Astrocyte of the spinal cord (primary cell): ENCODE data around the gene WDR64.

Experiments used
- DNase-seq: peaks from one replicate; pipeline ENCODE4 v3.0.0; 2011; ENCODE audit warnings: low read depth, low spot score
- H3K4me3 ChIP-seq: 2 replicates; pipeline ENCODE4 v1.5.1; 2011; ENCODE audit warnings: low read depth, mild to moderate bottlenecking, low read length, moderate library complexity
- in situ Hi-C: cut with HindIII; loops from 2 replicates; pipeline ENCODE4 v1.10.0; 2017; ENCODE audit warnings: low sequenced_read_pairs
- TF ChIP-seq, protein P1 (sequence below): IDR thresholded peaks from 2 replicates; pipeline ENCODE4 v1.5.1; 2012; ENCODE audit warnings: low read depth, mild to moderate bottlenecking, low read length, inconsistent platforms

Gene WDR64

DNA sequence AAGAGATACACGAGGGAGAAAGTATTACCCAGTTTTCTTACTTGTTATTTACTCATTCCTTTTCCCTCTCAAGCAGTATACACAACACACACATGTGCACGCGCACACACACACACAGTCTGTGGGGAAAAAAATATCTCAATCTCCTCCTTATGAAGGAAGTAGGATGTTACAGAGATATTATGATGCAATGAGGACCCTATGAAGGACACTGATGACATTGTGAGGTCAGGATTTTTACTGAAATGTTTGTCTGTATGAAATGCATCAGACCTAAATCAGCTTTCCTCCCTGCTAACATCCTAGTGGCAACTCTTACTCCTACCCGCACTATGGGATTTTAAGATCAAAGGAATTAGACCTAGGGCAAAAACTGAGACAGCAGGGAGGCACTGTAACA, at the start of gene WDR64:
WDR64 (plus strand) TSS at position 270 of the 400 bp plus-strand sequence. CDS start 204 bp downstream, outside the sequence.
- no peak for DNase-seq
- TF ChIP-seq, protein P1, sequence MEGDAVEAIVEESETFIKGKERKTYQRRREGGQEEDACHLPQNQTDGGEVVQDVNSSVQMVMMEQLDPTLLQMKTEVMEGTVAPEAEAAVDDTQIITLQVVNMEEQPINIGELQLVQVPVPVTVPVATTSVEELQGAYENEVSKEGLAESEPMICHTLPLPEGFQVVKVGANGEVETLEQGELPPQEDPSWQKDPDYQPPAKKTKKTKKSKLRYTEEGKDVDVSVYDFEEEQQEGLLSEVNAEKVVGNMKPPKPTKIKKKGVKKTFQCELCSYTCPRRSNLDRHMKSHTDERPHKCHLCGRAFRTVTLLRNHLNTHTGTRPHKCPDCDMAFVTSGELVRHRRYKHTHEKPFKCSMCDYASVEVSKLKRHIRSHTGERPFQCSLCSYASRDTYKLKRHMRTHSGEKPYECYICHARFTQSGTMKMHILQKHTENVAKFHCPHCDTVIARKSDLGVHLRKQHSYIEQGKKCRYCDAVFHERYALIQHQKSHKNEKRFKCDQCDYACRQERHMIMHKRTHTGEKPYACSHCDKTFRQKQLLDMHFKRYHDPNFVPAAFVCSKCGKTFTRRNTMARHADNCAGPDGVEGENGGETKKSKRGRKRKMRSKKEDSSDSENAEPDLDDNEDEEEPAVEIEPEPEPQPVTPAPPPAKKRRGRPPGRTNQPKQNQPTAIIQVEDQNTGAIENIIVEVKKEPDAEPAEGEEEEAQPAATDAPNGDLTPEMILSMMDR = no peak
- H3K4me3 ChIP-seq = no peak within 1 kb of the TSS
- in situ Hi-C loops = no loop called here

DNA sequence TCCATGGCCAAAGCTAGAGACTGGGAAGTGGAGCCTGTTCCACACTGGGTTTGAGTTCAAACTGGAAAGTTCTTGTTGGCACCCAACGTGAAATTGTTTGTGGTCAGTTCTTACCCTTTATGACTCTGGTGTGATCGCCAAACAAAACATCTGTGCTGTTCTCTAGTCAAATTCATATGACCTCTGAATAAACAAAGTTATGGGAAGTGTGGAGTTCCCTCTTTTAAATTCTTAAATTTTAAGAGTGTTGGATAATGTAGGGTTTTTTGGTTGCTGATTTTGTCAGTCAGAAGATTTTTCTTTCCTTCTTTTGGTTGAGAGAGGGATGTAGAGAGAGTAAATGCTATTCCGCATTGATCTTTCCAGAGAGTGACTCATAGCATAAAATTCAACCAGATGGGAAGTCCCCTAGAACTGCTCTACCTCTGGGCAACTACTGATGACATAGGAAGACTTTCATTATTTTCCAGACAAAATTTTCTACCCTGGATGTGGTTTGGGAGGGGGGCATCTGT, 48.3 kb upstream of the WDR64 start:
- in situ Hi-C loops = no loop called here
- TF ChIP-seq, protein P1 = no peak
- DNase-seq = peak; percentile 86
- H3K4me3 ChIP-seq = no peak overlapping the region

DNA sequence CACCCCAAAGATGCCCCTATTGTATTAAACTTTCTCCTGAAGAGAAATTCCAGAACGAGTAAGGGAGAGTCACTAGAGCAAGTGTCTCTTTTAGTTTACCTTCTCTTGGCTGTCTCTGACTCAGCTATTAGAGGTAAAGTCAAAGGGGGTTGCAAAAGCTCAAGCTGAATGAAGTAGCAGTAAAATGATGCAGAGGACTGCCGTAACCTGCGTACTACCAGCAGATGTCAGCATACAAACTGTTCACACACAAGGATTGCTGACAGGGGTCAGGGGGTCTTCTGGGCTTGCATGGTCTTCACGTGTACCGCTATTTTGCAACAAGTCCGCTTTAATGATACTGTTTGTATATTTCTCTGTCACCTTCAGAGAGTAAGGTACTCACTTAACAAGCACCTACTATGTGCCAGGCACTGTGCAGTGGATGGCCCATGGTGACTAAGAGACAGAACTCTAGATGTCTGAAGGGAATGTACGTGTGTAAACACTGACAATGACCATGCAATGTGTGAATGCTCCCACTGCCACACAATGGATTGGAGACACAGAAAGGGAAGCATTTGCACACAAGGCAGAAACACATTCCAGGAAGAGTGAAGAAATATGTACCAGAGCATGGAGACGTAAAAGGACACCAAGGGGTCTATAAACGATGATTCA, 46.8 kb upstream of the WDR64 start:
- DNase-seq = no peak
- no peak overlapping the region for H3K4me3 ChIP-seq
- in situ Hi-C loops = no loop called here
- TF ChIP-seq, protein P1 = peak; percentile 41

DNA sequence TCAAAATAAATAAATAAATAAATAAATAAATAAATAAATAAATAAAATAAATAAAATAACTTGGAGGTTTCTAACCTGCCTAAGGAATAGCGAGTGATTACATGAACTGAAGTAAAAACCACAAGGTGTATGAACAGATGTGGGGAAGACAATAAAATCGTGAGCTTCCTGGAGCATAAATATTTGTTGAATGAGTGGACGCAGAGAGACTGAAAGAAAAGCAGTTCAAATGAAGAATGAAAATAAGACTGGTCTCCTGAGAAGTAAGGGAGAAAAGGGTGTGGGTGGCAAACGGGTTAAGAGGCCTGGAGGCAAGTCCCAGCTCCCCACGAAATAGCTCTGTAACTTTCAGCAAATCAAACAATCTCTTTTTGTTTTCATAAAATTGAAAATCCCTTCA, 45.5 kb upstream of the WDR64 start:
- TF ChIP-seq, protein P1 = no peak
- in situ Hi-C loops = no loop called here
- DNase-seq = peak; percentile 46
- no peak overlapping the region for H3K4me3 ChIP-seq

DNA sequence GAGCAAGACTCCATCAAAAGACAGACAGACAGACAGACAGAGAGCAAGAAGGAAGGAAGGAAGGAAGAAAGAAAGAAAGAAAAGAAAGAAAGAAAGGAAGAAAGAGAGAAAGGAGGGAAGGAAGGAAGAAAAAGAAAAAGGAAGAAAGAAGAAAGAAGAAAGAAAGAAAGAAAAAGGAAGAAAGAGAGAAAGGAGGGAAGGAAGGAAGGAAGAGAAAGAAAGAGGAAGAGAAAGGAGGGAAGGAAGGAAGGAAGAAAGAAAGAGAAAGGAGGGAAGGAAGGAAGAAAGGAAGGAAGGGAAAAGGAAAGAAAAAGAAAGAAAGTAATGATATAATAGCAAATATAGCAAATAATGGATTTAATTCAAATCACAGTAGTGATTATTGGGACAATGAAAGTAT, 44.6 kb upstream of the WDR64 start:
- TF ChIP-seq, protein P1 = no peak
- in situ Hi-C loops = no loop called here
- no peak overlapping the region for H3K4me3 ChIP-seq
- no peak for DNase-seq

DNA sequence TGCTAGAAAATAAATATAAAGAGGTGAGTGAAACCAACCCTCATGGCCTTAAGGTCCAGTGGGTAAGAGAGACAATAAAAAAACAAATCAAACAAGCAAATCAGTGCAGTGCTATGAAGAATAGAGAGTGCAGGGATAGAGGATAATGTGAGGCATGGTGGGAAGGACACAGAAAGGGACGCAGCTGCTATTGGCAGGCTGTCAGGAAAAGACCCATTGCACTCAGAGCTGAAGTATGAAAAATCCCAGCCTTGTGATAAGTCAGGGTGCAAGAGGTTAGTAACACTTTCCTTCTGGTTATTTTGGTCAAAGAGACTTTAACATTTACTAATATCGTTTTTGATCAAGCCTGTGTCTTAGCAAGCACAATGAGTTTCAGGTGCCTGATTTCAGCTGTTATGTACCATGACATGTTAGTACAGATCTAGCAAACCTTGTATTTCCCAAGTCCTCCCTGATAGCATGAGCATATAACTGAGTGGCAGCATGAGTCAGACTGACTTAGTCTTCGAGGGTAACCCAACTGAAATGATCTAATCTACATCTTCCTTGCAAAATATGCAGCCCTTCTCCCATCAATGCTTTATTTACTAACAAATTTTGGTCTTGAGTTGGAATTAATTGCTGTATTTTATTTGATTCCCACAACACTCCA, 43.6 kb upstream of the WDR64 start:
- no peak overlapping the region for H3K4me3 ChIP-seq
- in situ Hi-C loops = no loop called here

More for the DNA sequence above, 43.6 kb upstream of the WDR64 start:
- TF ChIP-seq, protein P1 = no peak
- peak; percentile 54 for DNase-seq
